ENCODE measurements around the gene SATB2.

DNA sequence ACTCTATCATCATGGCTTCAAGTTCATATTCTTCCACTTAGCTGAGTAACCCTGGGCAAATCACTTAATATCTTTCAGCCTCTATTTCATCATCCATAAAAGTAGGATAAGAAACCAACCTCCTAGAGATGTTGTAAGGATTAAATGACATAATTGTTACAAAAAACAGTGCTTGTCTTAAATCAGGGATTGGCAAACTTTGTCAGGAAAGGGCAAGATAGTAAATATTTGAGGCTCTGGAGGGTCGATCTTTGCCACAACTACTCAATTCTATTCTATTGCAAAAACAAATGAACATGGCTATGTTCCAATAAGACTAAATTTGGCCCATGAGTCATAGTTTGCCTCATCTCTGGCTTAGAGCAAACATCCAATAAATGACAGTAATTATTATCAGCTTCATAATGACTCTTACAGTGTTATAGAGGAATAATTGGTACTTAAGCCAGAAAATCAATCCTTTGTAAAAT, 184.7 kb downstream of the SATB2 start:
- TF ChIP-seq CTCF (IDR thresholded peaks at IDR 0.05) (no peak), REST (IDR thresholded peaks at IDR 0.05; ENCODE audit: low read depth, low read length) (no peak), TAF1 (IDR thresholded peaks at IDR 0.05; ENCODE audit: borderline replicate concordance, low read depth, low read length) (no peak), TEAD4 (IDR thresholded peaks at IDR 0.05; ENCODE audit: borderline replicate concordance, insufficient read depth) (no peak), ZBTB33 (IDR thresholded peaks at IDR 0.05; ENCODE audit: borderline replicate concordance, low read depth) (no peak), GABPA (IDR thresholded peaks at IDR 0.05; ENCODE audit: low read depth) (no peak)
- TF ChIP-seq, protein P1, sequence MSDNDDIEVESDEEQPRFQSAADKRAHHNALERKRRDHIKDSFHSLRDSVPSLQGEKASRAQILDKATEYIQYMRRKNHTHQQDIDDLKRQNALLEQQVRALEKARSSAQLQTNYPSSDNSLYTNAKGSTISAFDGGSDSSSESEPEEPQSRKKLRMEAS (IDR thresholded peaks at IDR 0.05; ENCODE audit: low read depth), result no peak
- TF ChIP-seq, protein P2, sequence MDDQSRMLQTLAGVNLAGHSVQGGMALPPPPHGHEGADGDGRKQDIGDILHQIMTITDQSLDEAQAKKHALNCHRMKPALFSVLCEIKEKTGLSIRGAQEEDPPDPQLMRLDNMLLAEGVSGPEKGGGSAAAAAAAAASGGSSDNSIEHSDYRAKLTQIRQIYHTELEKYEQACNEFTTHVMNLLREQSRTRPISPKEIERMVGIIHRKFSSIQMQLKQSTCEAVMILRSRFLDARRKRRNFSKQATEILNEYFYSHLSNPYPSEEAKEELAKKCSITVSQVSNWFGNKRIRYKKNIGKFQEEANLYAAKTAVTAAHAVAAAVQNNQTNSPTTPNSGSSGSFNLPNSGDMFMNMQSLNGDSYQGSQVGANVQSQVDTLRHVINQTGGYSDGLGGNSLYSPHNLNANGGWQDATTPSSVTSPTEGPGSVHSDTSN (IDR thresholded peaks at IDR 0.05), result no peak
